Mucosa of gallbladder (tissue), 1 donor: ENCODE results near the gene ALDH4A1. TPM values are rescaled to one million over a fixed set of nuclear protein-coding genes. Genes with fewer than 3 reads are reported as not detected.
"Not testable (repeated sequence)": the region's sequence is repeated elsewhere in the genome, so short reads cannot be mapped to it uniquely, and the experiment has no call there.

Experiments used
- DNase-seq: peaks from one replicate; pipeline ENCODE4 v3.0.0-alpha.2; 2020; ENCODE audit warnings: low spot score
- total RNA-seq: library from RNA; stranded (reverse); gene quantifications from one replicate; pipeline ENCODE4 v1.2.1, GENCODE V29; 2021
- donor health status: DM: no; HTN: no; CAD: no.

Gene ALDH4A1
- total RNA-seq, 1 donor from 2014 or later = 26.4 TPM

GRCh38 chr1:18858070-18858688 lies 44.2 kb downstream of the ALDH4A1 start:
- DNase-seq = no peak

DNA sequence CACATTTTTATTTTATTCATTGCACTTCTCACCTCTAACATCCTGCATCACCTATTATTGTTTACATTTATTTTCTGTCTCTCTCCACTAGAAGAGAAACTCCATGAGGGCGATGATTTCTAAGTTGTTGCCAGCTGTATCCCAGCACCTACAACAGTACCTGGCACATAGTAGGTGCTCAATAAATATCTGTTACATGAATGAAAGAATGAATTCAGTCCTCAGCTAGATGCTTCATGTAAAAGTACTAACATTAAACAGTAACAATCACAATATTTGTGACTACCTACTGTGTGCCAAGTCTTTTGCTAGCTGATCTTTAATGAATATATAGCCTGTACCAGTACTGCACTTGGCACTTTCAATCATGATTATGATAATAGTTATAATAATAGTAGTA lies 45.9 kb downstream of the ALDH4A1 start:
- DNase-seq = no peak

GRCh38 chr1:18855573-18855972 lies 46.8 kb downstream of the ALDH4A1 start:
- DNase-seq = no peak

DNA sequence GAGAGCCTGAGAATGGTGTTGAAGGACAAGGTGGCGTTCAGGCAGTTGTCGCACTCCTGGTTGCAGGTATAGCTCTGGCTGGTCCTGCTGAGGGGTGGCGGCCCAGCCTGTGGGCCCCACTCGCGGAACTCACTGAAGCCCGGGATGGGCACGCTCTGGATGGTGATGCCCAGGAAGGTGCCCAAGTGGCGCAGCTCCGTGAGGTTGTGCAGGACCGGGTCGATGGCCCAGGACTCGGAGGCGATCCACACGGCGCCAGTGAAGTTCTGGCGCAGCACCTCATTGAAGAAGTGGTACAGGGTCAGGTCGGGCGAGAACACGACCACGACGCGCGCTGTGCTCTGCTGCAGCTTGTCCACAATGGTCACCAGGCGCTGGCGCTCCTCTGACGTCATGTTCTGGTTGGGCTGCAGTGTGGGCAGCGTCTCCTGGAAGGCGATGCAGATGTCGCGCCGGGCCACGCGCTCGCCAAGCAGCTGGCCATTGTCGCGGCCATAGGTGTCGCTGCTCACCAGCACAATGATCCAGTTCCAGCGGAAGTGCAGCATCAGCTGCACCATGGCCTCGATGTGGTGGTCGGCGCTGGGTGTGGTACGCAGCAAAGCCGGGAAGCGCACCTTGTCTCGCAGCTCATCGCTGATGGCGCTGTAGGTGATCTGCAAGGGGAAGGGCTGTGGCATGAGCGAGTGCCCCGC lies 47.9 kb downstream of the ALDH4A1 start:
- DNase-seq = no peak

- no peak for DNase-seq
These were observed 49.9 kb downstream of the ALDH4A1 start for GRCh38 chr1:18852501-18852900.

- DNase-seq = no peak
These were observed 53.1 kb downstream of the ALDH4A1 start for GRCh38 chr1:18849261-18849711.

- not testable (repeated sequence) for DNase-seq
These were observed 54.6 kb downstream of the ALDH4A1 start for GRCh38 chr1:18847723-18848122.

GRCh38 chr1:18840145-18840544 lies 62.2 kb downstream of the ALDH4A1 start:
- DNase-seq = no peak

DNA sequence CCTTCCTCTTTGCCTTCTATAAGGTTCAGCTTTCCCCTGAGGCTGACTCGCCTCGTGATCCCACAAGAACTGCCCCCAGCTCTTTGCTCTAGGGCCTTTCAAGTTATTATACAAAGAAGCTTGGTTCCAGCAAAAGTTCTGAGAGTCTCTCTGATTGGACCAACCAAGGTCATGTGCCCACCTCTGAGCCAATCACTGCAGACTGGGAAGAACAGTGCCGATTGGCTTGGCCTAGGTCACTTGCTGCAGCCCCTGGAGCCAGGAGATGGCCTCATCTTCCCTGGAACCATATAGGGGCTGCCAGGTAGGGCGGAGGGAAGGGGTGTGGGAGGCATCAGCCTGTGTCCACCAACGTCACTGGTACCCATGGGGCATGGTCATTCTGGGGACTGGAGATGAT lies 65.7 kb downstream of the ALDH4A1 start:
- no peak for DNase-seq

- not testable (repeated sequence) for DNase-seq
These were observed 70.0 kb downstream of the ALDH4A1 start for GRCh38 chr1:18832319-18832718.

DNA sequence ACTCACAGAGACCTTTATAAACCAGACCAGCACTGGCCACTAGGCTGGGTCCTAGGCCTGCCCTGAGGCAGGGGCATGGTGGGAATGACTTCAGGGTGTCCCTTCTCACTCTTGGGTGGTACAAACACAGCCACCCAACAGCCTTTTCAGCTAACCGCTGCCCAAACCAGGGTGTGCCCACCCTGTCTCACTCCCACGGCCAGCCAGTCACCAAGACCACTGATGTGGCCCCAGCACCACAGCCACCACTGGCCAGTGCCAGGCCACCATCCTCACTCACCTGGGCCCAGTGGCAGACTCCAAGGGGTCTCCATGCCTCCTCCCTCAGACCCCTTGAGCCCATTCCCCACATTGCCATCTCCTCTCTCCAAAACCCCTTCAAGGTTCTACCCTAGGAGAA lies 70.7 kb downstream of the ALDH4A1 start:
- DNase-seq = no peak

- DNase-seq = no peak
These were observed 71.8 kb downstream of the ALDH4A1 start for GRCh38 chr1:18830596-18830995.

GRCh38 chr1:18829671-18830070 lies 72.7 kb downstream of the ALDH4A1 start:
- DNase-seq = no peak

- no peak for DNase-seq
These were observed 74.1 kb downstream of the ALDH4A1 start for GRCh38 chr1:18828224-18828623.

DNA sequence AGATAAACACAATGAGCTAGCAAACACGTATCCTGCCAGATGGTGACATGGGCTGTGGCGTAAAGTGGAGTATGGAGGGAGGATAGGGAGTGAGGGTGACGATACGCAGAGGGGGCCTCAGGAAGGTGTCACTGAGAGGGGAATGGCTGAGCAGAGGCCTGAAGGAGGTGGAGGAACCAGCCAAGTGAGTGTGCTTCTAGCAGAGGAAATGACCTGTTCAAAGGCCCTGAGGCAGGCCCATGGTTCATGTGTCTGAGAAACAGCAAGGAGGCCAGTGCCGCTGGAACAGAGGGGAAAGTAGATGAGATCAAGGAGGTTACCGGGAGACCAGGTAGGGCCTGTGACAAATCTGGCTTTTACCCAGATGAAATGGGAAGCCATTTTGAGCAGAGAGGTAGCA lies 78.9 kb downstream of the ALDH4A1 start:
- no peak for DNase-seq

Other genes with a start within 250 kb of the ALDH4A1 start
- not detected for gene TAS1R2, start 42.9 kb downstream of the ALDH4A1 start, total RNA-seq
- 12.2 TPM for gene IFFO2, start 54.1 kb upstream of the ALDH4A1 start, total RNA-seq